Transverse colon (tissue), 4 donors: ENCODE measurements around the gene ST3GAL2.

Source experiments
- EP300 ChIP-seq: sonication (generic); formaldehyde crosslinking; IDR thresholded peaks from one replicate; pipeline ENCODE4 v1.6.1; 2017; ENCODE audit warnings: antibody characterized with exemption, low read depth
- POLR2A ChIP-seq: fragments of 450-650 bp; IDR thresholded peaks from one replicate; pipeline ENCODE4 v1.6.1; 2016; ENCODE audit warnings: antibody characterized with exemption, mild to moderate bottlenecking, moderate library complexity
- POLR2AphosphoS5 ChIP-seq, 3 donors: sonication (generic); formaldehyde crosslinking; IDR thresholded peaks; one replicate each; pipeline ENCODE4 v1.6.1; 2016; ENCODE audit warnings: antibody characterized with exemption in 3 of 3
- TF ChIP-seq, protein P1 (sequence below), 5 experiments: fragments of 200-600 bp in 3 of 5; fragments of 450-650 bp in 2 of 5; sonication (generic) in 3 of 5; IDR thresholded peaks; 1 replicate in 2 of 5; 2 replicates in 3 of 5; pipeline ENCODE4 v1.5.1; 2016 to 2017; ENCODE audit warnings: antibody characterized with exemption in 5 of 5, inconsistent platforms in 3 of 5, mild to moderate bottlenecking in 2 of 5, moderate library complexity in 1 of 5

DNA sequence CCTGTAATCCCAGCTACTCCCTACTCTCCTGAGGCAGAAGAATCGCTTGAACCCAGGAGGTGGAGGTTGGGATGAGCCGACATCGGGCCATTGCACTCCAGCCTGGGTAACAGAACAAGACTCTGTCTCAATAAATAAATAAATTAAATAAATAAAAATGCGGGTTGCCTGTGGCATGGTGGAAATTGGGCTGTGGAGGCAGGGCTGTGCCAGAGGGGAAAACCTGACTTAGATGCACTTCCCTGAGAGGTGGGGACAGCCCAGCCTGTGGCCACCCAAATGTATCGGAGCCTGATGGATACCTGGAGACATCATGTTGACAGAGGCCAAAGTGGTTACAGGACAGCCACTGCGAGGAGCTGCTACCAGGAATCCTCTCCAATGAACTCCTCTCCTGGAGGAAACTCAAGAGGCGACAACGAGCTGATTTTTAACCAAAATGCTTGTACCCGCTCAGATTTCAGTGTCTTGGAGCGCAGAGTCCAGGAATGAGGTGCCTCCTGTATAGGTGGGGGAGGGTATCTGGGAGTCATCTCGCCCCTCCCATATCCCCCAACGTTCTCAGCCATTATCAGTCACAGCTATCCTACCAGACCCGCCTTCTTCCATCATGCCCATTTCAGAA is 59.9 kb downstream of the ST3GAL2 start:
- TF ChIP-seq, protein P1, sequence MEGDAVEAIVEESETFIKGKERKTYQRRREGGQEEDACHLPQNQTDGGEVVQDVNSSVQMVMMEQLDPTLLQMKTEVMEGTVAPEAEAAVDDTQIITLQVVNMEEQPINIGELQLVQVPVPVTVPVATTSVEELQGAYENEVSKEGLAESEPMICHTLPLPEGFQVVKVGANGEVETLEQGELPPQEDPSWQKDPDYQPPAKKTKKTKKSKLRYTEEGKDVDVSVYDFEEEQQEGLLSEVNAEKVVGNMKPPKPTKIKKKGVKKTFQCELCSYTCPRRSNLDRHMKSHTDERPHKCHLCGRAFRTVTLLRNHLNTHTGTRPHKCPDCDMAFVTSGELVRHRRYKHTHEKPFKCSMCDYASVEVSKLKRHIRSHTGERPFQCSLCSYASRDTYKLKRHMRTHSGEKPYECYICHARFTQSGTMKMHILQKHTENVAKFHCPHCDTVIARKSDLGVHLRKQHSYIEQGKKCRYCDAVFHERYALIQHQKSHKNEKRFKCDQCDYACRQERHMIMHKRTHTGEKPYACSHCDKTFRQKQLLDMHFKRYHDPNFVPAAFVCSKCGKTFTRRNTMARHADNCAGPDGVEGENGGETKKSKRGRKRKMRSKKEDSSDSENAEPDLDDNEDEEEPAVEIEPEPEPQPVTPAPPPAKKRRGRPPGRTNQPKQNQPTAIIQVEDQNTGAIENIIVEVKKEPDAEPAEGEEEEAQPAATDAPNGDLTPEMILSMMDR (IDR thresholded peaks at IDR 0.05): no peak
- TF ChIP-seq POLR2A (no peak), POLR2AphosphoS5 (IDR thresholded peaks at IDR 0.05) (no peak), EP300 (no peak)
